Pericardium fibroblast (primary cell): ENCODE results near the gene TRAPPC11. TPM values are rescaled to one million over a fixed set of nuclear protein-coding genes. Genes with fewer than 3 reads are reported as not detected.

Experiments used
- total RNA-seq: library from RNA; depleted of rRNA; stranded (reverse); fragments of >200 nt; gene quantifications from 2 replicates; pipeline ENCODE4 v1.2.3, GENCODE V29; 2015

Gene TRAPPC11
- 26.7 and 34.5 TPM in 2 replicates for total RNA-seq

GRCh38 chr4:183659029-183659871 is at the start of gene TRAPPC11, which contains the start of gene RWDD4:
Gene TRAPPC11 (plus strand): TSS chr4:183659293. CDS start chr4:183663868, 4,575 bp downstream.
Gene RWDD4 (minus strand): TSS chr4:183659185. CDS start chr4:183658952, 233 bp downstream.

Other genes with a start within 250 kb of the TRAPPC11 start
- 10.6 and 22.6 TPM in 2 replicates for gene CDKN2AIP, start 214.7 kb upstream of the TRAPPC11 start, total RNA-seq
- 9.2 and 25.8 TPM in 2 replicates for gene ING2, start 154.2 kb upstream of the TRAPPC11 start, total RNA-seq
- gene RWDD4, start 108 bp upstream of the TRAPPC11 start, total RNA-seq, result 15.1 and 19.1 TPM in 2 replicates
- 0.23 and 0.26 TPM in 2 replicates for gene STOX2, start 246.0 kb downstream of the TRAPPC11 start, total RNA-seq